HUDEP-2 (cell line): ENCODE results near the gene RAB11FIP2.

Source experiments
- DNase-seq, 76 experiments: peaks; one replicate each; lab custom pipeline; 2025; ENCODE audit not compliant: unreplicated experiment in 76 of 76; lab: John Stamatoyannopoulos, UW

RAB11FIP2 gene

GRCh38 chr10:118035354-118036005, 11.3 kb downstream of the RAB11FIP2 start:
- DNase-seq = no peak

GRCh38 chr10:118034791-118035261, 11.9 kb downstream of the RAB11FIP2 start:
- no peak for DNase-seq

- DNase-seq = no peak
Observed at GRCh38 chr10:118033905-118034304, 12.8 kb downstream of the RAB11FIP2 start.

- no peak for DNase-seq
Observed at GRCh38 chr10:118032564-118032963, 14.2 kb downstream of the RAB11FIP2 start.

GRCh38 chr10:118031351-118032075, 15.2 kb downstream of the RAB11FIP2 start:
- DNase-seq = no peak

GRCh38 chr10:118028619-118029018, 18.1 kb downstream of the RAB11FIP2 start:
- no peak for DNase-seq

GRCh38 chr10:118027397-118027796, 19.3 kb downstream of the RAB11FIP2 start:
- no peak for DNase-seq

- no peak for DNase-seq
Observed at GRCh38 chr10:118026936-118027335, 19.8 kb downstream of the RAB11FIP2 start.

GRCh38 chr10:118020365-118020764, 26.4 kb downstream of the RAB11FIP2 start:
- no peak for DNase-seq

GRCh38 chr10:118017850-118018249, 28.9 kb downstream of the RAB11FIP2 start:
- DNase-seq = no peak

- no peak for DNase-seq
Observed at GRCh38 chr10:118017071-118017740, 29.5 kb downstream of the RAB11FIP2 start.

GRCh38 chr10:118012952-118013525, 33.7 kb downstream of the RAB11FIP2 start:
- DNase-seq = no peak

- no peak for DNase-seq
Observed at GRCh38 chr10:118007773-118008172, 39.0 kb downstream of the RAB11FIP2 start.

- no peak for DNase-seq
Observed at GRCh38 chr10:118003126-118003525, 43.6 kb downstream of the RAB11FIP2 start.

GRCh38 chr10:118002581-118002980, 44.2 kb downstream of the RAB11FIP2 start:
- no peak for DNase-seq

GRCh38 chr10:117997673-117998072, 49.1 kb downstream of the RAB11FIP2 start:
- no peak for DNase-seq

- no peak for DNase-seq
Observed at GRCh38 chr10:117996709-117997108, 50.0 kb downstream of the RAB11FIP2 start.

- no peak for DNase-seq
Observed at GRCh38 chr10:117994771-117995170, 52.0 kb downstream of the RAB11FIP2 start.

- DNase-seq = no peak
Observed at GRCh38 chr10:117993166-117993565, 53.6 kb downstream of the RAB11FIP2 start.

- DNase-seq = no peak
Observed at GRCh38 chr10:117991701-117992100, 55.0 kb downstream of the RAB11FIP2 start.

GRCh38 chr10:117989962-117990361, 56.8 kb downstream of the RAB11FIP2 start:
- no peak for DNase-seq
